HFF-Myc (cell line): ENCODE results near the gene SRSF11.
A peak's percentile ranks its signal among the peaks of the same experiment; 100 is the strongest.

Experiments used
- DNase-seq: peaks from one replicate; pipeline ENCODE4 v3.0.0-alpha.2; 2011; ENCODE audit warnings: low read depth; ENCODE audit errors: extremely low read depth
- H3K4me3 ChIP-seq: replicated peaks from 2 replicates; pipeline ENCODE4 v1.5.1; 2011; ENCODE audit warnings: low read depth, mild to moderate bottlenecking, control low read depth, low read length
- TF ChIP-seq, protein P1 (sequence below): IDR thresholded peaks from 2 replicates; pipeline ENCODE4 v1.5.1; 2012; ENCODE audit warnings: mild to moderate bottlenecking, low read depth, low read length, control low read depth; ENCODE audit errors: missing control alignments

Gene SRSF11

DNA sequence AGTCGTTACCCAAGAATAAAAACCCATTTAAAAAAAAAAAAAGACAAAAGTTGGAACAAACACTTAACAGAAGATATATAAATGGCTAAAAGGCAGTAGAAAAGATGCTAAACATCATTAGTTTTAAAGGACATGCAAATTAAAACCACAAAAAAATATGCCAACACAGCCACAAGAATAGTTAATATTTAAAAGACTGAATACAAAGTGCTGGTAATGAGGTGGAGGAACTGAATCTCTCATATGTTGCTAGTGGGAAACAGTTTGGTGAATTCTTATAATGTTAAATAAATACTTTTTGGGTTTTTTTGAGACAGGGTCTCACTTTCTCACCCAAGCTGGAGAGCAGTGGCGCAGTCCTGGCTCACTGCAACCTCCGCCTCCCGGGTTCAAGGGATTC lies 25.8 kb upstream of the SRSF11 start:
- TF ChIP-seq, protein P1, sequence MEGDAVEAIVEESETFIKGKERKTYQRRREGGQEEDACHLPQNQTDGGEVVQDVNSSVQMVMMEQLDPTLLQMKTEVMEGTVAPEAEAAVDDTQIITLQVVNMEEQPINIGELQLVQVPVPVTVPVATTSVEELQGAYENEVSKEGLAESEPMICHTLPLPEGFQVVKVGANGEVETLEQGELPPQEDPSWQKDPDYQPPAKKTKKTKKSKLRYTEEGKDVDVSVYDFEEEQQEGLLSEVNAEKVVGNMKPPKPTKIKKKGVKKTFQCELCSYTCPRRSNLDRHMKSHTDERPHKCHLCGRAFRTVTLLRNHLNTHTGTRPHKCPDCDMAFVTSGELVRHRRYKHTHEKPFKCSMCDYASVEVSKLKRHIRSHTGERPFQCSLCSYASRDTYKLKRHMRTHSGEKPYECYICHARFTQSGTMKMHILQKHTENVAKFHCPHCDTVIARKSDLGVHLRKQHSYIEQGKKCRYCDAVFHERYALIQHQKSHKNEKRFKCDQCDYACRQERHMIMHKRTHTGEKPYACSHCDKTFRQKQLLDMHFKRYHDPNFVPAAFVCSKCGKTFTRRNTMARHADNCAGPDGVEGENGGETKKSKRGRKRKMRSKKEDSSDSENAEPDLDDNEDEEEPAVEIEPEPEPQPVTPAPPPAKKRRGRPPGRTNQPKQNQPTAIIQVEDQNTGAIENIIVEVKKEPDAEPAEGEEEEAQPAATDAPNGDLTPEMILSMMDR = no peak
- H3K4me3 ChIP-seq = no peak overlapping the region
- DNase-seq = no peak

DNA sequence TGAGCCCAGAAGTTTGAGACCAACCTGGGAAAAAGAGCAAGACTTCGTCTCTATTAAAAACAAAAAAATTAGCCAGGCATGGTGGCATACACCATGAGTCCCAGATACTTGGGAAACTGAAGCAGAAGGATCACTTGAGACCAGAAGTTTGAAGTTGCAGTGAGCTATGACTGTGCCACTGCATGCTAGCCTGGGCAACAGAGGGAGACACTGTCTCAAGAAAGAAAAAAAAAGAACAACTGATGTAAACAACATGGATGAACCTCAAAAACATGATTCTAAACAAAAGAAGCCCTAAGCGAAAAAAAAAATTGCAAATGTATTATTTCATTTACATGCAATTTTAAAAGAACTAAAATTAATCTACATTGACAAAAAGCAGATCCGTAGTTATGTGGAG lies 24.8 kb upstream of the SRSF11 start:
- no peak for DNase-seq
- no peak overlapping the region for H3K4me3 ChIP-seq
- TF ChIP-seq, protein P1 = no peak

DNA sequence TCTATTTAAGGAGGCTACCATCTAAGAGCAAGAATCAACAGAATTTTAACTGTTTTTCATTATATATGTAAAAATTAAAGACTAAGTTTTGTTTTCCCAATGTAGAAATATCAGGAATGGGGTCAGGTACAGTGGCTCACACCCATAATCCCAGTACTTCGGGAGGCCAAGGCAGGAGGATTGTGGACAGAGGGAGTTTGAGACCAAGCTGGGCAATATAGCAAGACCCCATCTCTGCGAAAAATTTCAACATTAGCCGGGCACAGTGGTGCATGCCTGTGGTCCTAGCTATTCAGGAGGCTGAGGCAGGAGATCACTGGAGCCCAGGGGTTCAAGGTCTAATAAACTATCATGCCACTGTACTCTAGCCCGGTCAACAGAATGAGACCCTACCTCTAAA lies 21.1 kb upstream of the SRSF11 start:
- DNase-seq = no peak
- TF ChIP-seq, protein P1 = no peak
- no peak overlapping the region for H3K4me3 ChIP-seq

DNA sequence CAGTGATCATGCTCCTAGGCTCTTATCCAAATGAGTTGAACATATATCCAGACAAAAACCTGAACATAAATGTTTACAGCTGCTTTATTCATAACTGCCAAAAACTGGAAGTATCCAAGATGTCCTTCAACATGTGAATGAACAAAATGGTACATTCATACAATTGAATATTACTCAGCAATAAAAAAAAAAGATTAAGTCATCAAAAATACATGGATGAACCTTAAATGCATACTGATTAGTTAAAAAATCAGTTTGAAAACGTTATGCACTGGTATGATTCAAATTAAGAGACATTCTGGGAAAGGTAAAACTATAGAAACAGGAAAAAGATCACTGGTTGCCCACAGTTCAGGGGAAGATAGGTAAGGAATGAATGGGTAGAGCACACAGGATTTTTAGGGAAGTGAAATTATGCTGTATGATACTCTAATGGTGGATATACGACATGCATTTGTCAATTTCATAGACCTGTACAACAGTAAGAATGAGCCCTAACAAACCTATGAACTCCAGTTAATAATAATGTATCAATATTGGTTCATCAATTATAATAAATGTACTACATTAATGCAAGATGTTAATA lies 18.9 kb upstream of the SRSF11 start:
- TF ChIP-seq, protein P1 = no peak
- no peak overlapping the region for H3K4me3 ChIP-seq
- no peak for DNase-seq

DNA sequence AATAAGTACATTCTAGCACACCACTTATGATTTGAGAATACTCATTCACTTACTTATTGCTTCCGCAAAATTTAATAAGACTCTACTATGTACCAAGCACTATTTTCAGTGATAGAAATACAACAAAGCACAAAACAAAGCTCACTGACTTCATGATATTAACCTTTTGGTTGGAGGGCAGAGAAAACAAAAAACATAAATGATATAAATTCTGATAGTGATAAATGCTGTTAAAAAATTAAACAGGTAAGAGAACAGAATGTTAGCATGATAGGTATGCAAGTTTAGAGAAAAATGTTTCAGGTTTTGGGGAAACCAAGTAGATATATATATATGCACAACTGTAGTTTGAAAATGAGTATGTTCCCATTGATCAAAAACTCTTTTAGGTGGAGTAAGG lies 17.0 kb upstream of the SRSF11 start:
- peak overlapping the region; percentile 91 for H3K4me3 ChIP-seq
- no peak for DNase-seq
- TF ChIP-seq, protein P1 = no peak

DNA sequence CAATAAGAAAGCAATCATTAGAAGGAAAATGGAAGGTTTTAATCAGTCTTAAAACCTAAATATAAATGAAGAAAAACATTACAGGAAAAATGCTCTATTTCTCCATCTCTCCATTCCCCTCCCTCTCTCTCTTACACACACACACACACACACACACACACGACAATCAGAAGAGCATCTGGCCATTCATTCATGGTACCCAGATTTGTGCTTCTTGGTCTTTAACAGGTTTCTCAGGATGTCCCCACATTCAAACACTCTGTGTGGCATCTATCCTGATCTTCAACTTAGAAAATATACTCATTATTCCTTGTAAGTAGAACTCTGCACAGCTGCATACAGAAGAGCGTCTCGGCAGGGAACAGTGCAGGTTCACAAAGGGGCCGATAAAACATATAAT lies 16.6 kb upstream of the SRSF11 start:
- TF ChIP-seq, protein P1 = no peak
- DNase-seq = no peak
- peak overlapping the region; percentile 91 for H3K4me3 ChIP-seq

DNA sequence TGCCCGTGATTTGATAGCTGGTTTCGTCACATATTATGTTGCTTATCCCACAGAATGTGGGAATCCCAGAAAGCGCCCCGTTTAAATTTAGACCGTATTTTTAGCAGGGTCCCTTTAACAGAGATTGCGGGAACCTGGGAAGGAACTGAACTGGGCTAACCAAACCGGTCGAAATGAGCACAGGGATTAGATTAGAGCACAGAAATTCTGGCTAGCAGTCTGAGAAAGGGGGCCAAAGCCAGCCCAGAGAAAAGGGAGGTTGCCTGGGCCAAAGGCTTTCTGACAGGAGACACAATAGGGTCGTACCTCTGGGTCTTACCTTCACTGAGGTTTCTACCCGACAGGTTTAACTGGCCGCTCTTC lies 16.1 kb upstream of the SRSF11 start:
- TF ChIP-seq, protein P1 = no peak
- DNase-seq = no peak
- peak overlapping the region; percentile 91 for H3K4me3 ChIP-seq
